GM23248 (cell line): ENCODE measurements around the gene NOP53. TPM values are rescaled to one million over a fixed set of nuclear protein-coding genes. Genes with fewer than 3 reads are reported as not detected.

Experiments
- DNase-seq: peaks from one replicate; pipeline ENCODE4 v3.0.0-alpha.2; 2015
- H2AFZ ChIP-seq: fragments of 200-600 bp; sonication (generic); 2 replicates; pipeline ENCODE4 v1.6.1; 2016; ENCODE audit warnings: antibody characterized with exemption
- H3F3A ChIP-seq: fragments of 200-600 bp; sonication (generic); 2 replicates; pipeline ENCODE4 v1.6.1; 2016; ENCODE audit warnings: mild to moderate bottlenecking, antibody characterized with exemption, mixed run types; ENCODE audit not compliant: insufficient read depth
- H3K27ac ChIP-seq: fragments of 200-600 bp; sonication (generic); 2 replicates; pipeline ENCODE4 v1.5.1; 2016; ENCODE audit warnings: mild to moderate bottlenecking
- H3K27me3 ChIP-seq: fragments of 200-600 bp; sonication (generic); replicated peaks from 2 replicates; pipeline ENCODE4 v1.6.1; 2016; ENCODE audit warnings: mild to moderate bottlenecking; ENCODE audit not compliant: insufficient read depth
- H3K36me3 ChIP-seq: fragments of 200-600 bp; sonication (generic); 2 replicates; pipeline ENCODE4 v1.6.1; 2016; ENCODE audit warnings: low read depth, mild to moderate bottlenecking
- H3K4me1 ChIP-seq: fragments of 200-600 bp; sonication (generic); 2 replicates; pipeline ENCODE4 v1.6.1; 2016; ENCODE audit warnings: mild to moderate bottlenecking; ENCODE audit not compliant: insufficient read depth
- H3K4me2 ChIP-seq: fragments of 200-600 bp; sonication (generic); one replicate; pipeline ENCODE4 v1.6.1; 2016; ENCODE audit warnings: mild to moderate bottlenecking; ENCODE audit not compliant: unreplicated experiment
- H3K4me3 ChIP-seq: fragments of 200-600 bp; sonication (generic); 2 replicates; pipeline ENCODE4 v1.5.1; 2016; ENCODE audit warnings: mild to moderate bottlenecking
- H3K79me2 ChIP-seq: fragments of 200-600 bp; sonication (generic); 2 replicates; pipeline ENCODE4 v1.6.1; 2016; ENCODE audit warnings: mild to moderate bottlenecking; ENCODE audit not compliant: insufficient read depth
- H3K9ac ChIP-seq: fragments of 200-600 bp; sonication (generic); 2 replicates; pipeline ENCODE4 v1.6.1; 2016; ENCODE audit warnings: mild to moderate bottlenecking
- H3K9me2 ChIP-seq: fragments of 200-600 bp; sonication (generic); 2 replicates; pipeline ENCODE4 v1.6.1; 2016; ENCODE audit warnings: mixed run types, mild to moderate bottlenecking, moderate library complexity; ENCODE audit not compliant: insufficient read depth
- H3K9me3 ChIP-seq: fragments of 200-600 bp; sonication (generic); one replicate; pipeline ENCODE4 v1.6.1; 2017; ENCODE audit warnings: low read depth
- H4K20me1 ChIP-seq: fragments of 200-600 bp; sonication (generic); 2 replicates; pipeline ENCODE4 v1.6.0; 2016; ENCODE audit not compliant: insufficient read depth
- EZH2 ChIP-seq: fragments of 200-600 bp; sonication (generic); IDR thresholded peaks from 2 replicates; pipeline ENCODE4 v1.6.1; 2018; ENCODE audit warnings: antibody characterized with exemption, mild to moderate bottlenecking; ENCODE audit not compliant: insufficient read depth, poor library complexity, severe bottlenecking
- EZH2phosphoT487 ChIP-seq: fragments of 200-600 bp; sonication (generic); IDR thresholded peaks from 2 replicates; pipeline ENCODE4 v1.6.1; 2018; ENCODE audit warnings: antibody characterized with exemption, moderate library complexity, mild to moderate bottlenecking, low read depth; ENCODE audit not compliant: insufficient read depth
- WGBS, 2 experiments: methylation state at CpG; one replicate each; pipeline ENCODE4 v1.1.6; 2015 to 2017; ENCODE audit warnings: low lambda C conversion rate in 2 of 2, low coverage in 1 of 2; ENCODE audit errors: missing lambda C conversion rate in 2 of 2; 5-methylcytosine and 5-hydroxymethylcytosine counted together
- in situ Hi-C: fragments of 300-500 bp; cut with MboI; formaldehyde crosslinking; loops from 2 replicates; pipeline ENCODE4 v1.15.0; 2020
- polyA plus RNA-seq: library from polyadenylated mRNA; unstranded; fragments of >200 nt; fragmentation: Nextera tagmentation; extraction: Ambion mirVana; gene quantifications from 2 replicates; pipeline ENCODE4 v1.2.1, GENCODE V29; 2016
- total RNA-seq: library from RNA; depleted of rRNA; stranded (reverse); fragments of >200 nt; shearing (Covaris generic); gene quantifications from 2 replicates; pipeline ENCODE4 v1.2.3, GENCODE V29; 2014

Gene NOP53
- total and polyA plus RNA-seq, 2 experiments from 2014 or later, result 40.7 to 62.8 TPM

GRCh38 chr19:47778049-47778953 lies 33.0 kb downstream of the NOP53 start, which contains the start of gene SELENOW:
Gene SELENOW, plus strand, starts transcription at chr19:47778703. Its CDS starts 83 bp downstream, at chr19:47778786.
- Histone ChIP-seq H3K9ac (peak within 1 kb of the TSS; percentile 93), H3K4me1 (no peaks in the 10 kb centered on the region), H3K27me3 (no peaks in the 10 kb centered on the region), H3K36me3 (peaks cover 7% of the 10 kb centered on the region; the same call in 1 of the 2 replicates), H3K9me3 (no peaks in the 10 kb centered on the region), H3K4me2 (peak within 1 kb of the TSS; percentile 79), H4K20me1 (peaks cover 6% of the 10 kb centered on the region; the same call in 1 of the 2 replicates), H3F3A (0 out of 2 replicates have a peak, but pooled peaks cover 13% of the 10 kb centered on the region), H3K4me3 (peak within 1 kb of the TSS; percentile 96), H2AFZ (peak within 1 kb of the TSS; percentile 93), H3K79me2 (peaks cover 42% of the 10 kb centered on the region), H3K9me2 (no peaks in the 10 kb centered on the region), H3K27ac (peak within 1 kb of the TSS; percentile 77)
- in situ Hi-C loops, result no loop called here
- peak; percentile 75 for DNase-seq
- TF ChIP-seq EZH2, result no peak
- TF ChIP-seq EZH2phosphoT487, result no peak
- WGBS, 2 experiments, result 1 to 3% methylated on average over 29 to 48 of the region's 65 CpGs

- WGBS, 2 experiments, result 0 to 2% methylated on average over 10 to 20 of the region's 20 CpGs
Observed at GRCh38 chr19:47778954-47779351, 33.6 kb downstream of the NOP53 start.

GRCh38 chr19:47779524-47780214 lies 34.3 kb downstream of the NOP53 start:
- peak overlapping the region; percentile 93 for H3K9ac ChIP-seq

More at GRCh38 chr19:47778954-47779351, 33.6 kb downstream of the NOP53 start:
- peaks cover 6% of the 10 kb centered on the region; the same call in 1 of the 2 replicates for H4K20me1 ChIP-seq
- H2AFZ ChIP-seq, result peak overlapping the region; percentile 93
- in situ Hi-C loops, result no loop called here
- DNase-seq, result peak; percentile 58
- 0 out of 2 replicates have a peak, but pooled peaks cover 13% of the 10 kb centered on the region for H3F3A ChIP-seq
- no peaks in the 10 kb centered on the region for H3K27me3 ChIP-seq
- H3K9me3 ChIP-seq, result no peaks in the 10 kb centered on the region
- peak overlapping the region; percentile 79 for H3K4me2 ChIP-seq
- no peak overlapping the region; the same call in 1 of the 2 replicates for H3K27ac ChIP-seq
- peaks cover 46% of the 10 kb centered on the region for H3K79me2 ChIP-seq
- H3K9me2 ChIP-seq, result no peaks in the 10 kb centered on the region
- H3K9ac ChIP-seq, result peak overlapping the region; percentile 93
- H3K4me3 ChIP-seq, result peak overlapping the region; percentile 96
- peaks cover 7% of the 10 kb centered on the region; the same call in 1 of the 2 replicates for H3K36me3 ChIP-seq
- no peak for TF ChIP-seq EZH2
- no peak for TF ChIP-seq EZH2phosphoT487
- no peaks in the 10 kb centered on the region for H3K4me1 ChIP-seq

GRCh38 chr19:47780215-47780551 lies 34.8 kb downstream of the NOP53 start:
- H3K4me2 ChIP-seq, result peak overlapping the region; percentile 79
- peak overlapping the region; percentile 96 for H3K4me3 ChIP-seq
- no peaks in the 10 kb centered on the region for H3K4me1 ChIP-seq
- in situ Hi-C loops, result loop anchor here (5.0 kb wide), 1 partner anchor 68 kb away; the partner anchor contains the start of gene EHD2
- H2AFZ ChIP-seq, result 0 out of 2 replicates have a peak overlapping the region, but pooled peaks have one; percentile 18
- H3K27me3 ChIP-seq, result no peaks in the 10 kb centered on the region
- TF ChIP-seq EZH2phosphoT487 (no peak), EZH2 (no peak)
- H3K36me3 ChIP-seq, result peaks cover 9% of the 10 kb centered on the region; the same call in 1 of the 2 replicates
- 72 to 78% methylated on average over 8 to 9 of the region's 9 CpGs for WGBS, 2 experiments
- peaks cover 46% of the 10 kb centered on the region for H3K79me2 ChIP-seq
- DNase-seq, result no peak
- no peaks in the 10 kb centered on the region for H3K9me3 ChIP-seq
- peaks cover 6% of the 10 kb centered on the region; the same call in 1 of the 2 replicates for H4K20me1 ChIP-seq
- H3K9me2 ChIP-seq, result no peaks in the 10 kb centered on the region
- no peak overlapping the region for H3K27ac ChIP-seq
- H3K9ac ChIP-seq, result peak overlapping the region; percentile 93
- 0 out of 2 replicates have a peak, but pooled peaks cover 13% of the 10 kb centered on the region for H3F3A ChIP-seq

More at GRCh38 chr19:47779524-47780214, 34.3 kb downstream of the NOP53 start:
- no peaks in the 10 kb centered on the region for H3K9me3 ChIP-seq
- peak; percentile 44 for DNase-seq
- peaks cover 7% of the 10 kb centered on the region; the same call in 1 of the 2 replicates for H3K36me3 ChIP-seq
- H3K4me2 ChIP-seq, result peak overlapping the region; percentile 79
- in situ Hi-C loops, result loop anchor here (5.0 kb wide), 1 partner anchor 67 kb away; the partner anchor contains the start of gene EHD2
- no peaks in the 10 kb centered on the region for H3K27me3 ChIP-seq
- H3K27ac ChIP-seq, result no peak overlapping the region
- WGBS, 2 experiments, result 25 to 26% methylated on average over 24 of the region's 24 CpGs
- H3K79me2 ChIP-seq, result peaks cover 46% of the 10 kb centered on the region
- peak overlapping the region; percentile 93 for H2AFZ ChIP-seq
- H3K4me1 ChIP-seq, result no peaks in the 10 kb centered on the region
- H3K4me3 ChIP-seq, result peak overlapping the region; percentile 96
- peaks cover 6% of the 10 kb centered on the region; the same call in 1 of the 2 replicates for H4K20me1 ChIP-seq
- H3K9me2 ChIP-seq, result no peaks in the 10 kb centered on the region
- 0 out of 2 replicates have a peak, but pooled peaks cover 13% of the 10 kb centered on the region for H3F3A ChIP-seq
- no peak for TF ChIP-seq EZH2
- TF ChIP-seq EZH2phosphoT487, result no peak
